ENCODE data around the gene CYBA. TPM values are rescaled to one million over a fixed set of nuclear protein-coding genes. Genes with fewer than 3 reads are reported as not detected.

Gene CYBA
- total and polyA plus RNA-seq, 2 of the 13 experiments (the other 11 are each of a cell fraction or from before 2014, with no cell fraction given) = 196 to 250 TPM

- TF ChIP-seq PHF21A (CRISPR knock-in tag; IDR thresholded peaks at IDR 0.05) (no peak), MED13 (CRISPR knock-in tag; IDR thresholded peaks at IDR 0.05) (no peak), ZKSCAN8 (CRISPR knock-in tag; IDR thresholded peaks at IDR 0.05; ENCODE audit: borderline replicate concordance) (no peak), CSRNP2 (CRISPR knock-in tag; conservative IDR thresholded peaks at IDR 0.05; ENCODE audit: low read depth) (no peak), U2AF1 (optimal IDR thresholded peaks at IDR 0.05; ENCODE audit: low read depth, low read length) (no peak), ZNF713 (CRISPR knock-in tag; IDR thresholded peaks at IDR 0.05) (0 out of 2 replicates have a peak, but pooled peaks have one; percentile 50), HIC2 (CRISPR knock-in tag; IDR thresholded peaks at IDR 0.05; ENCODE audit: low read depth) (peak; percentile 44; the same call in 1 of the 2 replicates), ZNF362 (CRISPR knock-in tag; IDR thresholded peaks at IDR 0.05; ENCODE audit: borderline replicate concordance) (no peak), DNMT3B (CRISPR knock-in tag; conservative IDR thresholded peaks at IDR 0.05) (no peak), PBX2 (CRISPR knock-in tag; IDR thresholded peaks at IDR 0.05) (no peak), ZNF232 (CRISPR knock-in tag; IDR thresholded peaks at IDR 0.05; ENCODE audit: borderline replicate concordance) (no peak), FOXA3 (CRISPR knock-in tag; IDR thresholded peaks at IDR 0.05) (peak; percentile 33; the same call in 1 of the 2 replicates), ZNF264 (CRISPR knock-in tag; IDR thresholded peaks at IDR 0.05) (no peak), ZSCAN30 (CRISPR knock-in tag; IDR thresholded peaks at IDR 0.05) (no peak), ZGPAT (CRISPR knock-in tag; IDR thresholded peaks at IDR 0.05) (peak; percentile 34; the same call in 1 of the 2 replicates), HNF1B (CRISPR knock-in tag; IDR thresholded peaks at IDR 0.05) (peak; percentile 60; the same call in 1 of the 2 replicates), SIN3A (IDR thresholded peaks at IDR 0.05; ENCODE audit: borderline replicate concordance, low read depth, low read length) (no peak), ZNF776 (CRISPR knock-in tag; IDR thresholded peaks at IDR 0.05) (peak; percentile 53; the same call in 1 of the 2 replicates), RBAK (CRISPR knock-in tag; IDR thresholded peaks at IDR 0.05) (no peak)
Measured at GRCh38 chr16:88681084-88681680, 30.3 kb upstream of the CYBA start (continued).
